MM.1S (cell line): Measurements from ENCODE around the gene MBOAT2.

Experiments used
- DNase-seq: peaks from one replicate; pipeline ENCODE4 v3.0.0-alpha.2; 2015
- H2AFZ ChIP-seq: fragments of 300-600 bp; sonication (generic); 2 replicates; pipeline ENCODE4 v1.6.0; 2016; ENCODE audit warnings: antibody characterized with exemption, low read length
- H3F3A ChIP-seq: fragments of 300-600 bp; sonication (generic); 2 replicates; pipeline ENCODE4 v1.6.1; 2016; ENCODE audit warnings: mild to moderate bottlenecking, antibody characterized with exemption, low read length, moderate library complexity, mixed read lengths; ENCODE audit not compliant: insufficient read depth
- H3K27ac ChIP-seq: fragments of 300-600 bp; sonication (generic); 2 replicates; pipeline ENCODE4 v1.5.1; 2016; ENCODE audit warnings: mild to moderate bottlenecking, low read length
- H3K27me3 ChIP-seq: fragments of 300-600 bp; sonication (generic); replicated peaks from 2 replicates; pipeline ENCODE4 v1.6.0; 2016; ENCODE audit warnings: low read length; ENCODE audit not compliant: insufficient read depth
- H3K36me3 ChIP-seq: fragments of 300-600 bp; sonication (generic); replicated peaks from 2 replicates; pipeline ENCODE4 v1.6.1; 2016; ENCODE audit warnings: mild to moderate bottlenecking, low read length, mixed read lengths; ENCODE audit not compliant: insufficient read depth
- H3K4me1 ChIP-seq: fragments of 300-600 bp; sonication (generic); 2 replicates; pipeline ENCODE4 v1.6.1; 2016; ENCODE audit warnings: low read length, mixed read lengths
- H3K4me2 ChIP-seq: fragments of 300-600 bp; sonication (generic); 2 replicates; pipeline ENCODE4 v1.6.0; 2016; ENCODE audit warnings: low read depth, low read length
- H3K4me3 ChIP-seq: fragments of 300-600 bp; sonication (generic); 2 replicates; pipeline ENCODE4 v1.5.1; 2016; ENCODE audit warnings: low read length, mixed read lengths
- H3K79me2 ChIP-seq: fragments of 300-600 bp; sonication (generic); 2 replicates; pipeline ENCODE4 v1.6.1; 2016; ENCODE audit warnings: mixed run types, low read length, mixed read lengths
- H3K9ac ChIP-seq: fragments of 300-600 bp; sonication (generic); 2 replicates; pipeline ENCODE4 v1.6.1; 2016; ENCODE audit warnings: low read length, mixed read lengths
- H3K9me2 ChIP-seq: fragments of 300-600 bp; sonication (generic); replicated peaks from 2 replicates; pipeline ENCODE4 v1.6.1; 2016; ENCODE audit warnings: mild to moderate bottlenecking, low read length, mixed read lengths; ENCODE audit not compliant: insufficient read depth
- H3K9me3 ChIP-seq: fragments of 300-600 bp; sonication (generic); replicated peaks from 2 replicates; pipeline ENCODE4 v1.6.1; 2016; ENCODE audit warnings: mild to moderate bottlenecking, low read length, mixed read lengths; ENCODE audit not compliant: insufficient read depth
- H4K20me1 ChIP-seq: fragments of 300-600 bp; sonication (generic); 2 replicates; pipeline ENCODE4 v1.6.1; 2016; ENCODE audit warnings: mild to moderate bottlenecking, low read length, moderate library complexity, mixed read lengths; ENCODE audit not compliant: insufficient read depth
- EZH2 ChIP-seq: fragments of 300-600 bp; sonication (generic); optimal IDR thresholded peaks from 2 replicates; pipeline ENCODE3; 2017; ENCODE audit warnings: low read depth, mild to moderate bottlenecking, antibody characterized with exemption, low read length, mixed read lengths
- EZH2phosphoT487 ChIP-seq: fragments of 300-600 bp; sonication (generic); IDR thresholded peaks from 2 replicates; pipeline ENCODE4 v1.6.1; 2018; ENCODE audit warnings: antibody characterized with exemption, low read length
- TF ChIP-seq, protein P1 (sequence below): fragments of 300-600 bp; sonication (generic); IDR thresholded peaks from 2 replicates; pipeline ENCODE4 v1.5.1; 2016; ENCODE audit warnings: antibody characterized with exemption, low read length, mixed read lengths

The MBOAT2 gene

DNA sequence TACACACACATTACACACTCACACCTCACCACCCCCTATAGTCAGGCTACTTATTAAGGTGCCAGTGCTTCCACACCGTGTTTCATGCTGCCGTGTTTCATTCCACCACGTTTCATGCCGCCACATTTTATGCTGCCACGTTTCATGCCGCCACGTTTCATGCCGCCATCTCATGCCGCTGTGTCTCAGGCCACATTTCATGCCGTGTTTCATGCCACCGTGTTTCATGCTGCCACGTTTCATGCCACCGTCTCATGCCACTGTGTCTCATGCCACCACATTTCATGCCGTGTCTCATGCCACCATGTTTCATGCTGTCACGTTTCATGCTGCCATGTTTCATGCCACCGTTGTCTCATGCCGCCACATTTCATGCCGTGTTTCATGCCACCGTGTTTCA is 65.1 kb downstream of the MBOAT2 start:
- no peaks in the 10 kb centered on the region for H3K36me3 ChIP-seq
- H4K20me1 ChIP-seq: no peaks in the 10 kb centered on the region
- no peaks in the 10 kb centered on the region for H3K9me2 ChIP-seq
- H3F3A ChIP-seq: no peaks in the 10 kb centered on the region
- H3K27ac ChIP-seq: no peak overlapping the region
- H3K9me3 ChIP-seq: no peaks in the 10 kb centered on the region
- H3K4me1 ChIP-seq: no peaks in the 10 kb centered on the region
- TF ChIP-seq EZH2phosphoT487: no peak
- TF ChIP-seq, protein P1, sequence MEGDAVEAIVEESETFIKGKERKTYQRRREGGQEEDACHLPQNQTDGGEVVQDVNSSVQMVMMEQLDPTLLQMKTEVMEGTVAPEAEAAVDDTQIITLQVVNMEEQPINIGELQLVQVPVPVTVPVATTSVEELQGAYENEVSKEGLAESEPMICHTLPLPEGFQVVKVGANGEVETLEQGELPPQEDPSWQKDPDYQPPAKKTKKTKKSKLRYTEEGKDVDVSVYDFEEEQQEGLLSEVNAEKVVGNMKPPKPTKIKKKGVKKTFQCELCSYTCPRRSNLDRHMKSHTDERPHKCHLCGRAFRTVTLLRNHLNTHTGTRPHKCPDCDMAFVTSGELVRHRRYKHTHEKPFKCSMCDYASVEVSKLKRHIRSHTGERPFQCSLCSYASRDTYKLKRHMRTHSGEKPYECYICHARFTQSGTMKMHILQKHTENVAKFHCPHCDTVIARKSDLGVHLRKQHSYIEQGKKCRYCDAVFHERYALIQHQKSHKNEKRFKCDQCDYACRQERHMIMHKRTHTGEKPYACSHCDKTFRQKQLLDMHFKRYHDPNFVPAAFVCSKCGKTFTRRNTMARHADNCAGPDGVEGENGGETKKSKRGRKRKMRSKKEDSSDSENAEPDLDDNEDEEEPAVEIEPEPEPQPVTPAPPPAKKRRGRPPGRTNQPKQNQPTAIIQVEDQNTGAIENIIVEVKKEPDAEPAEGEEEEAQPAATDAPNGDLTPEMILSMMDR: no peak
- TF ChIP-seq EZH2: no peak
- H3K4me2 ChIP-seq: no peak overlapping the region
- no peak for DNase-seq
- H2AFZ ChIP-seq: no peak overlapping the region
- H3K27me3 ChIP-seq: no peaks in the 10 kb centered on the region
- H3K4me3 ChIP-seq: no peak overlapping the region
- H3K79me2 ChIP-seq: no peaks in the 10 kb centered on the region
- no peak overlapping the region for H3K9ac ChIP-seq

DNA sequence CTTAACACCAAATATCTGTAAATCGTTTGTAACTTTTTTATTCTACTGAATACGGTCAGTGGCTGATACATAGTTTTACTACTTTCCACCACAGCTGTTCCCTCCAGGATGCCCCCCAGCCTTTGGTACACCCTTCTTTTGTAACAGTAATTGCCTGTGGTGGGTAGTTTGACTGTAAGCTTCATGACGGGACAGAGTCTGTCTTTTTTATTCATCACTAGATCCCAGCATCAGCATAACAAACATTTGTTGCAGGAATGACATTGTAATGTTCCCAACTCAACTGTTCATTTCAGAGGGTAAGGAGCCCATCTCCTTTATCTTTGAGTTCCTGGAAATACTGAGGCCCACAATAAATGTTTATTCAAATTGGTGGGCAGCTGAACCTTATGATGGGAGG is 67.5 kb downstream of the MBOAT2 start:
- no peaks in the 10 kb centered on the region for H3K9me3 ChIP-seq
- no peak overlapping the region for H3K4me3 ChIP-seq
- no peaks in the 10 kb centered on the region for H3K4me1 ChIP-seq
- no peaks in the 10 kb centered on the region for H3F3A ChIP-seq
- no peak overlapping the region for H3K27ac ChIP-seq
- H3K9me2 ChIP-seq: no peaks in the 10 kb centered on the region
- no peaks in the 10 kb centered on the region for H3K27me3 ChIP-seq
- H2AFZ ChIP-seq: no peak overlapping the region
- H3K36me3 ChIP-seq: no peaks in the 10 kb centered on the region
- no peaks in the 10 kb centered on the region for H4K20me1 ChIP-seq
- no peaks in the 10 kb centered on the region for H3K79me2 ChIP-seq
- no peak for DNase-seq
- TF ChIP-seq, protein P1: no peak
- TF ChIP-seq EZH2 (no peak), EZH2phosphoT487 (no peak)
- no peak overlapping the region for H3K9ac ChIP-seq
- no peak overlapping the region for H3K4me2 ChIP-seq

DNA sequence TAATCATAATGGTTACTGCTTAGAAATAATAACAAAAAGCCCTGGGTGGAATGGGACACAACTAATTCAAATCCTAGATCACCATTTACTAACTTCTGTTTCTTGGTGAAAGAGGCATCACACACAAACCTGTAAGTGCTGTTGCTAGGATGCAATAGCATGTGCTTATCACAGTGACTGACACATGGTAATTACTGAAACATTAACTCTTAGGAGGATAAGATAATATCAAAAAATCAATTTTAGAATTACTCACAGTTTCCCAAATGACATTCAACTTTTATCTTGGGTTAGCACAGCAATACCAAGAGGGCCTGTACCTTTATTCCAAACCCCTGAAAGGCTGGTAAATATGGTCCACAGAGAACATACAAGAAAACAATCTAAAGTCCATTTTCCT is 69.1 kb downstream of the MBOAT2 start:
- Histone ChIP-seq H3K27me3 (no peaks in the 10 kb centered on the region), H3K4me1 (no peaks in the 10 kb centered on the region)

More for the DNA sequence above, 69.1 kb downstream of the MBOAT2 start:
- no peaks in the 10 kb centered on the region for H3K36me3 ChIP-seq
- H3K79me2 ChIP-seq: no peaks in the 10 kb centered on the region
- H3K9ac ChIP-seq: no peak overlapping the region
- no peak overlapping the region for H3K27ac ChIP-seq
- no peak overlapping the region for H3K4me2 ChIP-seq
- H4K20me1 ChIP-seq: no peaks in the 10 kb centered on the region
- H3K4me3 ChIP-seq: no peak overlapping the region
- no peaks in the 10 kb centered on the region for H3F3A ChIP-seq
- no peak for DNase-seq
- no peak for TF ChIP-seq EZH2phosphoT487
- TF ChIP-seq EZH2: no peak
- TF ChIP-seq, protein P1: no peak
- no peak overlapping the region for H2AFZ ChIP-seq
- H3K9me3 ChIP-seq: no peaks in the 10 kb centered on the region
- H3K9me2 ChIP-seq: no peaks in the 10 kb centered on the region
